Dermis blood vessel endothelial cell (primary cell): ENCODE measurements around the gene CRTC1. TPM values are rescaled to one million over a fixed set of nuclear protein-coding genes. Genes with fewer than 3 reads are reported as not detected.

ENCODE experiments used
- DNase-seq: peaks from one replicate; pipeline ENCODE4 v3.0.0; 2010
- total RNA-seq: library from RNA; depleted of rRNA; stranded (reverse); fragments of >200 nt; gene quantifications from 2 replicates; pipeline ENCODE4 v1.2.3, GENCODE V29; 2014

CRTC1 gene
- 1.2 and 1.8 TPM in 2 replicates for total RNA-seq

GRCh38 chr19:18683109-18683957 is at the start of gene CRTC1:
Gene CRTC1, plus strand, starts transcription at chr19:18683680. Its CDS starts 23 bp downstream, at chr19:18683703.
- DNase-seq = peak; percentile 91

GRCh38 chr19:18634612-18635297 is 48.7 kb upstream of the CRTC1 start:
- no peak for DNase-seq

GRCh38 chr19:18635831-18636182 is 47.7 kb upstream of the CRTC1 start:
- no peak for DNase-seq

GRCh38 chr19:18636183-18636968 is 47.1 kb upstream of the CRTC1 start:
- peak; percentile 97 for DNase-seq

GRCh38 chr19:18636969-18637629 is 46.4 kb upstream of the CRTC1 start, which contains the start of gene KLHL26:
Gene KLHL26, plus strand, starts transcription at chr19:18637028. Its CDS starts 27 bp downstream, at chr19:18637055.
- DNase-seq = no peak

- no peak for DNase-seq
These were observed 45.5 kb upstream of the CRTC1 start for GRCh38 chr19:18637673-18638630.

GRCh38 chr19:18639706-18640243 is 43.7 kb upstream of the CRTC1 start:
- no peak for DNase-seq

GRCh38 chr19:18644196-18645034 is 39.1 kb upstream of the CRTC1 start:
- no peak for DNase-seq

GRCh38 chr19:18645035-18645511 is 38.4 kb upstream of the CRTC1 start:
- DNase-seq = no peak

- no peak for DNase-seq
These were observed 36.7 kb upstream of the CRTC1 start for GRCh38 chr19:18646535-18647370.

GRCh38 chr19:18647371-18647767 is 36.1 kb upstream of the CRTC1 start:
- no peak for DNase-seq

GRCh38 chr19:18647807-18648206 is 35.7 kb upstream of the CRTC1 start:
- DNase-seq = no peak

GRCh38 chr19:18648973-18649315 is 34.5 kb upstream of the CRTC1 start:
- DNase-seq = no peak

GRCh38 chr19:18649371-18650020 is 34.0 kb upstream of the CRTC1 start:
- DNase-seq = peak; percentile 58

GRCh38 chr19:18650021-18650390 is 33.5 kb upstream of the CRTC1 start:
- DNase-seq = peak; percentile 62

- peak; percentile 67 for DNase-seq
These were observed 32.9 kb upstream of the CRTC1 start for GRCh38 chr19:18650468-18651041.

- DNase-seq = no peak
These were observed 32.2 kb upstream of the CRTC1 start for GRCh38 chr19:18651300-18651699.

- no peak for DNase-seq
These were observed 31.7 kb upstream of the CRTC1 start for GRCh38 chr19:18651733-18652132.
